Astrocyte (in vitro differentiated cells and primary cell): ENCODE data around the gene WDSUB1.

ENCODE experiments used
- EZH2 ChIP-seq: IDR thresholded peaks from 2 replicates; pipeline ENCODE4 v1.6.1; 2012; ENCODE audit warnings: mild to moderate bottlenecking, low read length, inconsistent platforms; ENCODE audit not compliant: insufficient read depth
- TF ChIP-seq, protein P1 (sequence below): IDR thresholded peaks from 2 replicates; pipeline ENCODE4 v1.5.1; 2011; ENCODE audit warnings: low read depth, mild to moderate bottlenecking, inconsistent platforms, low read length, moderate library complexity; ENCODE audit not compliant: insufficient read depth

- TF ChIP-seq, protein P1, sequence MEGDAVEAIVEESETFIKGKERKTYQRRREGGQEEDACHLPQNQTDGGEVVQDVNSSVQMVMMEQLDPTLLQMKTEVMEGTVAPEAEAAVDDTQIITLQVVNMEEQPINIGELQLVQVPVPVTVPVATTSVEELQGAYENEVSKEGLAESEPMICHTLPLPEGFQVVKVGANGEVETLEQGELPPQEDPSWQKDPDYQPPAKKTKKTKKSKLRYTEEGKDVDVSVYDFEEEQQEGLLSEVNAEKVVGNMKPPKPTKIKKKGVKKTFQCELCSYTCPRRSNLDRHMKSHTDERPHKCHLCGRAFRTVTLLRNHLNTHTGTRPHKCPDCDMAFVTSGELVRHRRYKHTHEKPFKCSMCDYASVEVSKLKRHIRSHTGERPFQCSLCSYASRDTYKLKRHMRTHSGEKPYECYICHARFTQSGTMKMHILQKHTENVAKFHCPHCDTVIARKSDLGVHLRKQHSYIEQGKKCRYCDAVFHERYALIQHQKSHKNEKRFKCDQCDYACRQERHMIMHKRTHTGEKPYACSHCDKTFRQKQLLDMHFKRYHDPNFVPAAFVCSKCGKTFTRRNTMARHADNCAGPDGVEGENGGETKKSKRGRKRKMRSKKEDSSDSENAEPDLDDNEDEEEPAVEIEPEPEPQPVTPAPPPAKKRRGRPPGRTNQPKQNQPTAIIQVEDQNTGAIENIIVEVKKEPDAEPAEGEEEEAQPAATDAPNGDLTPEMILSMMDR: no peak
- TF ChIP-seq EZH2: no peak
These were observed 36.4 kb downstream of the WDSUB1 start for GRCh38 chr2:159249990-159250715.
